Measurements from ENCODE around the gene TPSAB1. TPM values are rescaled to one million over a fixed set of nuclear protein-coding genes. Genes with fewer than 3 reads are reported as not detected.
"Not testable (repeated sequence)": the region's sequence is repeated elsewhere in the genome, so short reads cannot be mapped to it uniquely, and the experiment has no call there.

Gene TPSAB1
- 1 to 10 TPM; 4.3 to 8.6 (median 6.5) TPM for total RNA-seq

DNA sequence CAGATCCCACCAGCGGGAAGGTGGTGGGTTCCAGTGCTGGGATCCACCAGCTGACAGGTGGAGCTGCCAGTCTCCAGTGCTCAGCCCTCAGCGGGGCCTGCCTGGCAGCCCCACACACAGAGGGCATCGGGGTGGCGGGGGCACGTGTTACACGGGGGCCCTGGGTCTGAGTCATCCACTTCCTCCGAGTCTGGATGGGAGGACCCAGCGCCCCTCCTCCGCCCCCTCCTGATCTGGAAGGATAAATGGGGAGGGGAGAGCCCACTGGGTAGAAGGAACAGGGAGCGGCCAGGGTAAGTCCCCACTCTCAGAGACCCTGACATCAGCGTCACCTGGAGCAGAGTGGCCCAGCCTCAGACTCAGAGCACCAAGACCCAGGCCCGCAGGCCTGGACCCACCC is at the start of gene TPSAB1:
TSS of gene TPSAB1 (plus strand) at position 270 of the 400 bp plus-strand sequence. CDS start 234 bp downstream, outside the sequence.
- intact Hi-C loops (cut with DNase I); H3K27ac ChIP-seq; DNase-seq; H3K4me1 ChIP-seq; H3K27me3 ChIP-seq; H3K36me3 ChIP-seq; H3K9me3 ChIP-seq; H3K4me3 ChIP-seq (replicated peaks in 1 of 3): not testable (repeated sequence)
- no CpG with 5 or more reads among the region's 12 CpGs for WGBS, 2 donors

DNA sequence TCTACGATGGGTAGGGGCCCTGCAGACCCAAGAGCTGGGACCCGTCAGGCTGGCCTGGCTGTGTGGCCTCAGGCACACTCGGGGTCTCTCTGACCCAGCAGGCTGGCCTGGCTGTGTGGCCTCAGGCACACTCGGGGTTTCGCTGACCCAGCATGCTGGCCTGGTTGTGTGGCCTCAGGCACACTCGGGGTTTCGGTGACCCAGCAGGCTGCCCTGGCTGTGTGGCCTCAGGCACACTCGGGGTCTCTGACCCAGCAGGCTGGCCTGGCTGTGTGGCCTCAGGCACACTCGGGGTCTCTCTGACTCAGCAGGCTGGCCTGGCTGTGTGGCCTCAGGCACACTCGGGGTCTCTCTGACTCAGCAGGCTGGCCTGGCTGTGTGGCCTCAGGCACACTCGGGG is 49.7 kb upstream of the TPSAB1 start:
- not testable (repeated sequence) for H3K4me1 ChIP-seq; H3K27ac ChIP-seq; H3K36me3 ChIP-seq; H3K4me3 ChIP-seq (replicated peaks in 1 of 3); DNase-seq; H3K27me3 ChIP-seq; H3K9me3 ChIP-seq
- intact Hi-C loops (cut with DNase I) = loop anchor here (10.0 kb wide), 1 partner anchor 486 kb away; the partner anchor contains the start of gene FBXL16
- 100% methylated on average over 2 of the region's 11 CpGs; no CpG with 5 or more reads in 1 of the 2 donors for WGBS, 2 donors

GRCh38 chr16:1192384-1193073 is 48.0 kb upstream of the TPSAB1 start:
- H3K4me3 ChIP-seq (replicated peaks in 1 of 3) = no peak overlapping the region
- H3K27ac ChIP-seq = no peak overlapping the region
- H3K9me3 ChIP-seq = no peaks in the 10 kb centered on the region
- H3K36me3 ChIP-seq = no peaks in the 10 kb centered on the region
- WGBS, 2 donors = 75 to 85% methylated on average over 7 to 9 of the region's 9 CpGs
- intact Hi-C loops (cut with DNase I) = loop anchor here (10.0 kb wide), 1 partner anchor 488 kb away; the partner anchor contains the start of gene FBXL16
- H3K4me1 ChIP-seq = peaks cover 4 to 5% of the 10 kb centered on the region in 2 donors
- TF ChIP-seq CTCF (IDR thresholded peaks at IDR 0.05) (no peak), POLR2A (IDR thresholded peaks at IDR 0.05) (no peak)
- no peak for DNase-seq
- H3K27me3 ChIP-seq = no peaks in the 10 kb centered on the region

GRCh38 chr16:1193143-1193824 is 47.2 kb upstream of the TPSAB1 start:
- Histone ChIP-seq H3K27ac (no peak overlapping the region), H3K36me3 (no peaks in the 10 kb centered on the region), H3K4me1 (peaks cover 4 to 5% of the 10 kb centered on the region in 2 donors), H3K9me3 (no peaks in the 10 kb centered on the region), H3K4me3 (replicated peaks in 1 of 3) (no peak overlapping the region), H3K27me3 (no peaks in the 10 kb centered on the region)
- intact Hi-C loops (cut with DNase I) = loop anchor here (10.0 kb wide), 1 partner anchor 488 kb away; the partner anchor contains the start of gene FBXL16
- DNase-seq = no peak
- TF ChIP-seq POLR2A (IDR thresholded peaks at IDR 0.05) (no peak), CTCF (IDR thresholded peaks at IDR 0.05) (no peak)
- 85% methylated on average over 20 to 21 of the region's 30 CpGs for WGBS, 2 donors

DNA sequence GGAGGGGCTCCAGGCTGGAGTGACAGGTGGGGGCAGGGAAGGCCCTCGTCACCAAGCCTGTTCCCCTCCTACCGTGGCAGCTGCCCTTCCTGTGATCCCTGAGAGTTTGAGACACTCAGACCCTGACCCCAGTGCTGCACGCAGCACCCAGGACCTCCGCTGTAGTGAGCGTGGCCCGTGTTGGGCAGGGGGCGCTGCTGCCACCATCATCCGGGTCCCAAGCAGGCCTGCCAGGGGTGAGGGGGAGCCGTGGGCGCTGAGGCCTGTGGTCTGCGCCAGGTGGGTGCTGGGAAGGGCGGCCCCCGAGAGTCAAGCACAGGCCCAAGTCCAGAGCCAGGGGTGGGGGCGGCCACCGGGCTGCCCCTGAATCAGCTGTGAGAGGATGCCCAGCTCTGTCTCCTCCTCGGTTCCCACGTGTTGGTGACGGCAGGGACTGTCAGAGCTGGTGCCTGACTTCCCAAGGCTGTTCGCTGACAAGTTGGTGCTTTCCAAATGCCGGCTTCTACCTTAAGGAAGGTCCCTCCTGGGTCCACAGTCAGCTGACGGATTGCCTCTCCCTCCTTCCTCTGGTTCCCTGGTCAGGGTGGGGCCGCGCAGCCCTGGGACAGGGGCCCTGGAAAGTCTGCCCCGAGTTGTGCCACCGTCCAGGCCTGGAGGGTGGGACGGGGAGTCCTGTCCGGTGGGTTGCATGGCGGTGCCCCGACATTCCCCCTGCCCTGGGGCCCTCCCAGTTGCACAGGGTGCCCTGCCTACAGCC is 46.5 kb upstream of the TPSAB1 start:
- WGBS, 2 donors = 36 to 86% methylated on average over 3 to 8 of the region's 29 CpGs
- no peak overlapping the region for H3K4me3 ChIP-seq (replicated peaks in 1 of 3)
- no peak overlapping the region for H3K27ac ChIP-seq
- no peak for TF ChIP-seq CTCF (IDR thresholded peaks at IDR 0.05)
- no peak for TF ChIP-seq POLR2A (IDR thresholded peaks at IDR 0.05)
- peaks cover 4 to 5% of the 10 kb centered on the region in 2 donors for H3K4me1 ChIP-seq
- no peaks in the 10 kb centered on the region for H3K36me3 ChIP-seq
- DNase-seq = no peak
- H3K27me3 ChIP-seq = no peaks in the 10 kb centered on the region
- no peaks in the 10 kb centered on the region for H3K9me3 ChIP-seq
- intact Hi-C loops (cut with DNase I) = loop anchor here (2.0 to 10.0 kb wide), 2 partner anchors 87 to 489 kb away; partner anchors contain the start of gene FBXL16

All from thyroid gland (tissue), 4 donors.